ENCODE measurements around the gene COBL. TPM values are rescaled to one million over a fixed set of nuclear protein-coding genes. Genes with fewer than 3 reads are reported as not detected.

COBL gene
- total RNA-seq, 1 experiment from 2014 or later: 63.6 TPM

DNA sequence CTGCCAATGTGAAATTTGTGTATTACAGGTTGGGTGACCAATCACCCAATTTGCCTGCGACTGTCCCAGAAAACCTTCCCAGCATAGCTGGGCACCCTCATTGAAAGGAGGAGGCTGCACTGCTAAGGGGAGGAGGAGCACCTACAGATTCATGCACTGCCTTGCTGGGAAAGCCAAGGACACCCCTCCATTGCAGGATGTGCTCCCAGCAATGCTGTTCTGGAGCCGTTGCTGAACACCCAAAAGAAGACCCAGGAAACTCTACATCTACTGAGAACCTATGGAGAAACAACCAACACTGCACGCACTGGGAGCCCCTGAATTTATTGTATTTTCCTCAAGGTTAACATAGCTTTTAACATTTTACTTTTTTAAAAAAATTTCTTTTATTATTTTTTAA lies 295.7 kb downstream of the COBL start:
- H3K36me3 Mint-ChIP-seq (ENCODE audit: insufficient read depth, unreplicated experiment): peaks cover 58% of the 10 kb centered on the region
- Histone ChIP-seq H3K9me3 (no peaks in the 10 kb centered on the region), H3K36me3 (ENCODE audit: control insufficient read depth, insufficient read depth, low read length) (no peaks in the 10 kb centered on the region; the same call in 1 of the 2 replicates), H3K27me3 (replicated peaks; ENCODE audit: control insufficient read depth, insufficient read depth, low read length) (no peaks in the 10 kb centered on the region), H3K4me3 (ENCODE audit: low read depth, low read length) (no peak overlapping the region), H3K4me1 (no peaks in the 10 kb centered on the region)
- no peak overlapping the region for H3K4me3 Mint-ChIP-seq (ENCODE audit: unreplicated experiment)
- TF ChIP-seq, protein P1, sequence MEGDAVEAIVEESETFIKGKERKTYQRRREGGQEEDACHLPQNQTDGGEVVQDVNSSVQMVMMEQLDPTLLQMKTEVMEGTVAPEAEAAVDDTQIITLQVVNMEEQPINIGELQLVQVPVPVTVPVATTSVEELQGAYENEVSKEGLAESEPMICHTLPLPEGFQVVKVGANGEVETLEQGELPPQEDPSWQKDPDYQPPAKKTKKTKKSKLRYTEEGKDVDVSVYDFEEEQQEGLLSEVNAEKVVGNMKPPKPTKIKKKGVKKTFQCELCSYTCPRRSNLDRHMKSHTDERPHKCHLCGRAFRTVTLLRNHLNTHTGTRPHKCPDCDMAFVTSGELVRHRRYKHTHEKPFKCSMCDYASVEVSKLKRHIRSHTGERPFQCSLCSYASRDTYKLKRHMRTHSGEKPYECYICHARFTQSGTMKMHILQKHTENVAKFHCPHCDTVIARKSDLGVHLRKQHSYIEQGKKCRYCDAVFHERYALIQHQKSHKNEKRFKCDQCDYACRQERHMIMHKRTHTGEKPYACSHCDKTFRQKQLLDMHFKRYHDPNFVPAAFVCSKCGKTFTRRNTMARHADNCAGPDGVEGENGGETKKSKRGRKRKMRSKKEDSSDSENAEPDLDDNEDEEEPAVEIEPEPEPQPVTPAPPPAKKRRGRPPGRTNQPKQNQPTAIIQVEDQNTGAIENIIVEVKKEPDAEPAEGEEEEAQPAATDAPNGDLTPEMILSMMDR (IDR thresholded peaks at IDR 0.05; ENCODE audit: insufficient read depth in 1 of 2, low read depth in 1 of 2, low read length in 1 of 2, severe bottlenecking in 1 of 2, unreplicated experiment in 1 of 2): no peak
- ChIA-PET POLR2A (no interaction called here), CTCF (no interaction called here)
- no peaks in the 10 kb centered on the region for H3K9me3 Mint-ChIP-seq (ENCODE audit: unreplicated experiment)
- DNase-seq: no peak
- no TSS peak for BruUV-seq (replicated peaks)
- intact Hi-C loops (cut with micrococcal nuclease; ENCODE audit: unreplicated experiment): no loop called here
- no peaks in the 10 kb centered on the region for H3K27me3 Mint-ChIP-seq (ENCODE audit: insufficient read depth, unreplicated experiment)
- H3K27ac Mint-ChIP-seq (ENCODE audit: unreplicated experiment): no peak overlapping the region
- H3K4me1 Mint-ChIP-seq (ENCODE audit: low read depth, unreplicated experiment): no peaks in the 10 kb centered on the region

DNA sequence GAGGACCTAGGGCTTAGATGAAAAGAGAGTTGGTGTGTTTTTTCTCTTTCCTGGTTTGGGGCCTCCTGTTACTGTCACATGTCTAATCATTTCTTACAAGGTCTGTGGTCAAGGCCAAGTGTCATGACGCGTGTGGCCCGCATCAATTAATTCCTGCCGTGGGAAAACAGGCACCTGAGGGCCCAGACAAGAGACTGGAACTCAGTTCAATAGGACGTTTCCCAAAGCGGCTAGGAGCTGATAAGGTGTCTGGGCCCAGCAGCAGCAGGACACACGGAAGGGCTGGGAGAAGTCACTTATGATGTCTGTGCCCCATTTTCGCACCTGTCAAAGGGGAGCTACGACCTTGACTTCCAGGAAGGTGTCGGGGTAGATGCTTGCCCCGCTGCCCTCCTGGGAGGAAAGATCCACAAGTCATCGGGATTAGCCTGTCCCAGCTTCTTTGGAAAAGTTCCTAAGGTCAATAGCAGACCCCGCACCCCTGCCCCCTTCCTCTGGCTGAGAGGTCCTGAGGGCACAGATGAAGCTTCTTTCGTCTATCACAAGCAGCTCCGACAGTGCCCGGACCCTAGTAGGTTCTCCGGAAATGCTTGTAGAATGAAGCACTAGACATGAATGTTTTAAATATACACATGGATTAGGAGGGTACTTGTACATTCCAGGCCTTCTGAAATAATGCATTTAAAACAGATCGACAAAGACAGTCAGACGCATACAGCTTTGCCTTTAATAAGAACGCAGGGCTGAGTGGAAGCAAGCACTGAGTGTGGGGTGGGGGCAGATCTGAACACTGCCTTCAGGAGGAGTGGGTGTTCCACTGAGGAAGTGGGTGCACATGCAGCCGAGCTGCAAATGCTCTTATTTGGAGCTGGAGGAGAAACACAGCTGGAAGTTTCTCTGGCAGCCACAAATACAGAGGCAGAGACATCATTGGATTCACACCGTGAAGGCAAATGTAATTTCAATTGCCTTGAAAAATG lies 296.4 kb downstream of the COBL start:
- no TSS peak for BruUV-seq (replicated peaks)
- Histone ChIP-seq H3K4me1 (no peaks in the 10 kb centered on the region), H3K36me3 (ENCODE audit: control insufficient read depth, insufficient read depth, low read length) (no peaks in the 10 kb centered on the region; the same call in 1 of the 2 replicates), H3K27me3 (replicated peaks; ENCODE audit: control insufficient read depth, insufficient read depth, low read length) (no peaks in the 10 kb centered on the region), H3K4me3 (ENCODE audit: low read depth, low read length) (no peak overlapping the region), H3K9me3 (no peaks in the 10 kb centered on the region)
- H3K27ac Mint-ChIP-seq (ENCODE audit: unreplicated experiment): no peak overlapping the region
- no peak for DNase-seq
- intact Hi-C loops (cut with micrococcal nuclease; ENCODE audit: unreplicated experiment): loop anchor here (10.0 kb wide), 1 partner anchor 145 kb away; no protein-coding TSS in a partner anchor
- H3K4me3 Mint-ChIP-seq (ENCODE audit: unreplicated experiment): no peak overlapping the region
- peaks cover 57% of the 10 kb centered on the region for H3K36me3 Mint-ChIP-seq (ENCODE audit: insufficient read depth, unreplicated experiment)
- H3K9me3 Mint-ChIP-seq (ENCODE audit: unreplicated experiment): no peaks in the 10 kb centered on the region
- POLR2A ChIA-PET: no interaction called here
- no peaks in the 10 kb centered on the region for H3K4me1 Mint-ChIP-seq (ENCODE audit: low read depth, unreplicated experiment)
- TF ChIP-seq, protein P1 (IDR thresholded peaks at IDR 0.05; ENCODE audit: insufficient read depth in 1 of 2, low read depth in 1 of 2, low read length in 1 of 2, severe bottlenecking in 1 of 2, unreplicated experiment in 1 of 2): no peak
- no peaks in the 10 kb centered on the region for H3K27me3 Mint-ChIP-seq (ENCODE audit: insufficient read depth, unreplicated experiment)
- CTCF ChIA-PET: interaction anchor here (0.5 kb wide), 1 partner anchor 355 kb away, joined by 6 read pairs; no protein-coding TSS in a partner anchor

DNA sequence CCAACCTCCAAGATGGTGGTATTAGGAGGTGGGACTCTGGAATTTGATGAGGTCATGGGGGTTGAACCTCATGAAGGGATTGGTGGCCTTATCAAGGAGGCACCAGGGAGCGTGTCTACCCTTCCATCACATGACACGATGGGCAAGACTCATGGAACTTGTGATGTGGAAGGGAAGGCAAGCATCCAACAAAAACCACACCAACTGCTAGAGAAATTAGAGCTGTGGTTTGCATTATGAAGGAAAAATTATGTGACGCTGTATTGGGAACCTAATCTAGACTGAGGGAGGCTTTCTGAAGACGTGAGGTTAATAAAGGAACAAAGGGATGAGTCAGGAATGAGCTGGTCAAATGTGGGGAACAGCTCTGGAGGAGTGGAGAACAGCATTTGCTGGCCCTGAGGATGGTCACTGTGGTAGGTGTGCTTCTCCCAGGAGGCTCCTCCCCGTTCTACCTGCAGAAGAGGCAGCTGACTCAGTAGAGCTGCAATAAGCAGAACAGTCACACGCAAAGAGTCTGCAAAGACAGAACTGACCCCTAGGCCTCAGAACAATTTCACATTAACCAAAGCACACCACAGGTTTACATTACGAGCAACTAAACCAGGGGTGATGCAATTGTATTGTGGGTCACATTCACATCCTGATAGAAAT lies 297.3 kb downstream of the COBL start:
- intact Hi-C loops (cut with micrococcal nuclease; ENCODE audit: unreplicated experiment): loop anchor here (10.0 kb wide), 1 partner anchor 145 kb away; no protein-coding TSS in a partner anchor
- peak overlapping the region; percentile 28 for H3K27ac Mint-ChIP-seq (ENCODE audit: unreplicated experiment)
- TF ChIP-seq, protein P1 (IDR thresholded peaks at IDR 0.05; ENCODE audit: insufficient read depth in 1 of 2, low read depth in 1 of 2, low read length in 1 of 2, severe bottlenecking in 1 of 2, unreplicated experiment in 1 of 2): no peak
- Histone ChIP-seq H3K4me3 (ENCODE audit: low read depth, low read length) (no peak overlapping the region), H3K27me3 (replicated peaks; ENCODE audit: control insufficient read depth, insufficient read depth, low read length) (no peaks in the 10 kb centered on the region), H3K9me3 (no peaks in the 10 kb centered on the region), H3K4me1 (no peaks in the 10 kb centered on the region), H3K36me3 (ENCODE audit: control insufficient read depth, insufficient read depth, low read length) (no peaks in the 10 kb centered on the region; the same call in 1 of the 2 replicates)
- no peak overlapping the region for H3K4me3 Mint-ChIP-seq (ENCODE audit: unreplicated experiment)
- H3K9me3 Mint-ChIP-seq (ENCODE audit: unreplicated experiment): no peaks in the 10 kb centered on the region
- DNase-seq: no peak
- POLR2A ChIA-PET: no interaction called here
- CTCF ChIA-PET: no interaction called here
- BruUV-seq (replicated peaks): no TSS peak
- no peaks in the 10 kb centered on the region for H3K27me3 Mint-ChIP-seq (ENCODE audit: insufficient read depth, unreplicated experiment)
- peaks cover 57% of the 10 kb centered on the region for H3K36me3 Mint-ChIP-seq (ENCODE audit: insufficient read depth, unreplicated experiment)
- H3K4me1 Mint-ChIP-seq (ENCODE audit: low read depth, unreplicated experiment): peaks cover 6% of the 10 kb centered on the region

Measured in Caco-2 (cell line).